PC-9 (cell line): ENCODE data around the gene HOXA11. TPM values are rescaled to one million over a fixed set of nuclear protein-coding genes. Genes with fewer than 3 reads are reported as not detected.

Experiments used
- BruUV-seq: library from RNA; stranded (reverse); fragments of 400-500 nt; replicated peaks from 2 replicates; lab custom pipeline; 2021; lab: Mats Ljungman, UMichigan
- CTCF ChIA-PET: fragments of 300-600 bp; sonication (Branson Sonifier 250); formaldehyde crosslinking; loops from one replicate; lab custom pipeline; 2022; ENCODE audit warnings: antibody characterized with exemption; lab: Charles Lee
- POLR2A ChIA-PET: fragments of 300-600 bp; sonication (Branson Sonifier 250); formaldehyde crosslinking; loops from one replicate; lab custom pipeline; 2022; ENCODE audit warnings: antibody characterized with exemption; ENCODE audit not compliant: unreplicated experiment; lab: Charles Lee
- DNase-seq, 2 experiments: peaks; one replicate each; pipeline versions ENCODE4 v3.0.0 to v3.0.0-alpha.2; 2015 to 2022; ENCODE audit warnings: mixed read lengths in 1 of 2
- H2AFZ ChIP-seq: fragments of 200-600 bp; sonication (generic); 2 replicates; pipeline ENCODE4 v1.8.1; 2017; ENCODE audit warnings: antibody characterized with exemption
- H3F3A ChIP-seq: fragments of 200-600 bp; sonication (generic); 2 replicates; pipeline ENCODE4 v1.8.1; 2017; ENCODE audit warnings: antibody characterized with exemption, mild to moderate bottlenecking, low read depth; ENCODE audit not compliant: insufficient read depth
- H3K27ac ChIP-seq: fragments of 200-600 bp; sonication (generic); 2 replicates; pipeline ENCODE4 v1.6.1; 2016; ENCODE audit warnings: mixed run types
- H3K27me3 ChIP-seq: fragments of 200-600 bp; sonication (generic); 2 replicates; pipeline ENCODE4 v1.6.1; 2016; ENCODE audit warnings: low read depth, mixed run types; ENCODE audit not compliant: insufficient read depth
- H3K36me3 ChIP-seq: fragments of 200-600 bp; sonication (generic); 2 replicates; pipeline ENCODE4 v1.6.1; 2016; ENCODE audit warnings: low read depth, mixed run types
- H3K4me1 ChIP-seq: fragments of 200-600 bp; sonication (generic); replicated peaks from 2 replicates; pipeline ENCODE4 v1.6.1; 2016; ENCODE audit warnings: mixed run types; ENCODE audit not compliant: insufficient read depth
- H3K4me2 ChIP-seq: fragments of 200-600 bp; sonication (generic); 2 replicates; pipeline ENCODE4 v1.6.1; 2017; ENCODE audit warnings: mixed run types
- H3K4me3 ChIP-seq: fragments of 200-600 bp; sonication (generic); 2 replicates; pipeline ENCODE4 v1.6.1; 2016; ENCODE audit warnings: mixed run types
- H3K79me2 ChIP-seq: fragments of 200-600 bp; sonication (generic); 2 replicates; pipeline ENCODE4 v1.6.1; 2017; ENCODE audit warnings: low read depth, mixed run types
- H3K9me2 ChIP-seq: fragments of 200-600 bp; sonication (generic); 2 replicates; pipeline ENCODE4 v1.8.1; 2017; ENCODE audit warnings: mild to moderate bottlenecking; ENCODE audit not compliant: insufficient read depth
- H3K9me3 ChIP-seq: fragments of 200-600 bp; sonication (generic); 2 replicates; pipeline ENCODE4 v1.8.1; 2016; ENCODE audit warnings: low read depth; ENCODE audit not compliant: insufficient read depth
- H4K20me1 ChIP-seq: fragments of 200-600 bp; sonication (generic); 2 replicates; pipeline ENCODE4 v1.8.1; 2017; ENCODE audit not compliant: insufficient read depth
- EZH2 ChIP-seq: fragments of 200-600 bp; sonication (generic); IDR thresholded peaks from 2 replicates; pipeline ENCODE4 v1.8.0; 2017; ENCODE audit warnings: antibody characterized with exemption, low read depth
- intact Hi-C: fragments of 100-400 bp; cut with micrococcal nuclease; formaldehyde crosslinking; loops from one replicate; pipeline ENCODE4 v1.10.0; 2022; ENCODE audit not compliant: unreplicated experiment
- total RNA-seq: library from RNA; stranded (reverse); gene quantifications from 2 replicates; pipeline ENCODE4 v1.2.3, GENCODE V29; 2021
- TF ChIP-seq, protein P1 (sequence below): fragments of 200-600 bp; sonication (generic); conservative IDR thresholded peaks from 2 replicates; pipeline ENCODE4 v1.6.1; 2017; ENCODE audit warnings: mixed run types, antibody characterized with exemption, mild to moderate bottlenecking, moderate library complexity

Gene HOXA11
- total RNA-seq, 1 experiment from 2014 or later = 0.26 TPM

DNA sequence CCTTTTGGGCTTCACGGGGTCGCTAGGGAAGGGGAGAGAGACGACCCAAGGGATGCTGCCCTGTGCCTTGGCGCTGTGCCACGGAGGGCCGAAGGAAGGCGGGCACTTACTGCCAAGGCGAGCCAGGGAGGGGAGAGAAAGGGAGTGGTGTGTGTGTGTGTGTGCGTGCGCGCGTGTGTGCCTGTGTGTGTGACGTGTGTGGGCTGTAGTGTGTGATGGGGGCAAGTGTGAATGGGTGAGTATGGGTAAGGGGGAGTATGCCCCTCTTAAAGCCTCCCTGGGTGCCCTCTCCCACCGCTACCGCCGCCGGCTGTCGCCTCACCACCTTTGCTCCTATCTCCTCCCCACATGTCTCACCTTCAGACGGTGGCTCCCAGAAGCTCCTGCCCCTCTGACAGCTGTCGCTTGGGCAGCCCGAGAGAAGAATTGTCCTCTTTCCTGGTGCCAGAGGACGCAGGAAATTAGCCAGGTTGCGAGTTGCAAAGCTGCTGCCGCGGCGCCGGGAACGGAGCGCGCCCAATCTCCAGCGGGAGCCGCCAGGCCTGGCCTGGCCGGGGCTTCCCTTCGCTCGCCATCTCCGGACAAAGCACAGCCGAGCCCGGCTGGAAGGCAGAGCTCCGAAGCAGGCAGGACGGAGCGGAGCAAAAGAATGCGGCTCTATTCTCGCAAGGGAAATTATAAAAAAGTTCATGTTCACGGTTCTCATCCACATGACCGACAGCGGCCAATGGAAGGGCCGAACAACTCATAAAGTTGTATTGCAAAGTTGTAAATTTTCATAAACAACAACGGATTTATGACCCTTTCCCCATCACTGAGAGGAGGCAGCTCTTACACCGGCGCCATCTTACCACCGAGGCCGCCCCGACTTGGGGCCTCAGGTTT is 32.9 kb downstream of the HOXA11 start, which contains the start of gene HOXA3:
Gene HOXA3, minus strand, starts transcription at position 653 of the 885 bp plus-strand sequence. CDS start 41,943 bp downstream, outside the sequence.
- no peak for DNase-seq
- Histone ChIP-seq H3K4me3 (no peak within 1 kb of the TSS), H3F3A (0 out of 2 replicates have a peak, but pooled peaks cover 4% of the 10 kb centered on the region), H3K9me3 (no peaks in the 10 kb centered on the region), H4K20me1 (no peaks in the 10 kb centered on the region), H3K27me3 (no peaks in the 10 kb centered on the region), H3K9me2 (no peaks in the 10 kb centered on the region), H3K36me3 (no peaks in the 10 kb centered on the region), H3K4me1 (0 out of 2 replicates have a peak, but pooled peaks cover 11% of the 10 kb centered on the region), H3K27ac (no peak within 1 kb of the TSS), H3K79me2 (no peaks in the 10 kb centered on the region), H2AFZ (no peak within 1 kb of the TSS), H3K4me2 (no peak within 1 kb of the TSS)
- ChIA-PET POLR2A (interaction anchor here (0.6 kb wide), 1 partner anchor 472 kb away, joined by 9 read pairs; no protein-coding TSS in a partner anchor), CTCF (no interaction called here)
- no peak for TF ChIP-seq EZH2
- TF ChIP-seq, protein P1, sequence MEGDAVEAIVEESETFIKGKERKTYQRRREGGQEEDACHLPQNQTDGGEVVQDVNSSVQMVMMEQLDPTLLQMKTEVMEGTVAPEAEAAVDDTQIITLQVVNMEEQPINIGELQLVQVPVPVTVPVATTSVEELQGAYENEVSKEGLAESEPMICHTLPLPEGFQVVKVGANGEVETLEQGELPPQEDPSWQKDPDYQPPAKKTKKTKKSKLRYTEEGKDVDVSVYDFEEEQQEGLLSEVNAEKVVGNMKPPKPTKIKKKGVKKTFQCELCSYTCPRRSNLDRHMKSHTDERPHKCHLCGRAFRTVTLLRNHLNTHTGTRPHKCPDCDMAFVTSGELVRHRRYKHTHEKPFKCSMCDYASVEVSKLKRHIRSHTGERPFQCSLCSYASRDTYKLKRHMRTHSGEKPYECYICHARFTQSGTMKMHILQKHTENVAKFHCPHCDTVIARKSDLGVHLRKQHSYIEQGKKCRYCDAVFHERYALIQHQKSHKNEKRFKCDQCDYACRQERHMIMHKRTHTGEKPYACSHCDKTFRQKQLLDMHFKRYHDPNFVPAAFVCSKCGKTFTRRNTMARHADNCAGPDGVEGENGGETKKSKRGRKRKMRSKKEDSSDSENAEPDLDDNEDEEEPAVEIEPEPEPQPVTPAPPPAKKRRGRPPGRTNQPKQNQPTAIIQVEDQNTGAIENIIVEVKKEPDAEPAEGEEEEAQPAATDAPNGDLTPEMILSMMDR = no peak
- intact Hi-C loops = no loop called here
- BruUV-seq = no TSS peak

DNA sequence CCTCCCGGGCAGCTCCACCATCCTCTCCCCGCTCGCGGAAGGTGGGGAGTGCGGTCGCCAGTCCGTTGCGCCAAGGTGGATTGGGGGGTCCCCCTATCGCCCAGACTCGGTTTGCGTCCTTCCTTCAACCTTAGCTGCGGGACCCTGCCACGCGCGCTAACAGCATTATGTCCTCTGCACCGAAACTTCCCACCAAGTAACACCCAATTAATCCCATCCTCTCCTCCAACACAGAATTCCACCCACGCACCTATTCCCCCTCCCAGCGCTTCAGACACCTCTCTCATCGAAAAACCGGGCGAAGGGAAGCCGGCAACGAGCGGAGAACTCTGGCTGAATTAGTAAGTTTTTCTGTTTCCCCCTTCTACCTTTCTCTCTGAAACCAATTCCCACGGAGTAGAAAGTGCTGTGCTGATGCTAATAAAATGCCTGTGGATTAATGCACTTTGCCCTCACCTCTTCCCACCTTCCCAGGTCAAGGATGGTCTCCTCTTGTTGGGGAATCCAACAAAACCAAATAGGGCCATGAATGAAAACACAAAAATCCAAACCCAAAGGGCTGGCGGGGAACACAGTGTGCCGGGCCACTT is 33.6 kb downstream of the HOXA11 start:
- Histone ChIP-seq H3K79me2 (no peaks in the 10 kb centered on the region), H3K4me3 (no peak overlapping the region), H2AFZ (no peak overlapping the region), H3K4me2 (no peak overlapping the region; the same call in 1 of the 2 replicates), H3K4me1 (0 out of 2 replicates have a peak, but pooled peaks cover 11% of the 10 kb centered on the region), H3K27ac (no peak overlapping the region), H3K36me3 (no peaks in the 10 kb centered on the region), H3K9me2 (no peaks in the 10 kb centered on the region), H3K9me3 (no peaks in the 10 kb centered on the region), H4K20me1 (no peaks in the 10 kb centered on the region), H3K27me3 (no peaks in the 10 kb centered on the region), H3F3A (0 out of 2 replicates have a peak, but pooled peaks cover 4% of the 10 kb centered on the region)
- CTCF ChIA-PET = no interaction called here
- POLR2A ChIA-PET = no interaction called here
- no peak for DNase-seq
- TF ChIP-seq, protein P1 = no peak
- no peak for TF ChIP-seq EZH2
- intact Hi-C loops = no loop called here
- BruUV-seq = no TSS peak

DNA sequence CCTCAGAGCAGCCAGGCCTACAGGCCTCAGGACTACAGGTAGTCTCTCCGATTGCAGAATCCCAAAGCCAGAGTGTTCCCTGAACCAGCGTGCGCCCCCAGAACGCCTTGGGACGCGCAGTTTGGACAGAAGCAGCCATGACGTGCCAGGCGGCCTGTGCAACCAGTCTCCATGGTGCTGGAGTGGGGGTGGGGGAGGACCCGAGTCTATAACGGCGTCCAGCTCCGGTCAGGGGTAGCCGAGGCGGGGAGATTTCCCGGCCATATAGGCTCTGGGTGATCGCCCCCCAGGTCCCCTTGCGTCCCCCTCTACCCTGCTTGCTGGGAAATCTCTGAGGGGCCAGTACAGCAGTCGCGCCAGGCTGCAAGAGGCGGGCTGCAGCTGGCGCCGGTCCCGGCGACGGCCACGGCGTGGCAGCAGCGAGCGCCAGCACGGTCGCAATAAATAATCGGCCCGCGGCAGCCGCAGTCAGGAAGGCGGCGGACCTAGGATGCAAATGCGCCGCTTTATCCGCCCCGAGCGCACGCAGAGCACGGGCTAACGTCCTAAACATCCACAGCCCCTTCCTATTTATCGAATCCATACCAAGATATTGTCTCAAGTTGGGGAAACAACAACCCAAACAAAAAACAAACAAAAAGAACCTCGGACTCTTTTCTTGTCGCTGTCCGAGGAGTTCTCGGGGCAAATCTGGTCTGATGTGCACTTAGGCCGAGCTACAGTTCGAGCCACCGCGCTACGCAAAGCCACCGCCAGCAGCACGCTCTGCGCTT is 34.3 kb downstream of the HOXA11 start:
- Histone ChIP-seq H3K36me3 (no peaks in the 10 kb centered on the region), H3K4me3 (peak overlapping the region; percentile 45), H3K79me2 (no peaks in the 10 kb centered on the region), H3K4me2 (peak overlapping the region; percentile 70), H3K4me1 (0 out of 2 replicates have a peak, but pooled peaks cover 11% of the 10 kb centered on the region), H3K9me2 (no peaks in the 10 kb centered on the region), H3F3A (0 out of 2 replicates have a peak, but pooled peaks cover 4% of the 10 kb centered on the region), H4K20me1 (no peaks in the 10 kb centered on the region), H3K9me3 (no peaks in the 10 kb centered on the region), H2AFZ (peak overlapping the region; percentile 56), H3K27ac (no peak overlapping the region), H3K27me3 (no peaks in the 10 kb centered on the region)
- peak in 1 of 2 experiments; percentile 32 for DNase-seq
- ChIA-PET CTCF (interaction anchor here (0.5 to 0.7 kb wide), 2 partner anchors 476 to 984 kb away, joined by 3 to 5 read pairs; no protein-coding TSS in a partner anchor), POLR2A (no interaction called here)
- no TSS peak for BruUV-seq
- no peak for TF ChIP-seq EZH2
- TF ChIP-seq, protein P1 = no peak; the same call in none of the 2 replicates
- intact Hi-C loops = no loop called here
